Amniotic epithelial cell (primary cell): ENCODE results near the gene PANK1.

Experiments used
- DNase-seq: peaks from one replicate; pipeline ENCODE4 v3.0.0-alpha.2; 2010; ENCODE audit warnings: low read depth

The PANK1 gene

GRCh38 chr10:89644967-89645741 lies at the start of gene PANK1:
TSS of gene PANK1 (minus strand) at chr10:89645242. CDS start at chr10:89644891, 351 bp downstream.
- peak; percentile 73 for DNase-seq

- DNase-seq, result no peak
These were observed 48.1 kb upstream of the PANK1 start for GRCh38 chr10:89693176-89693575.

GRCh38 chr10:89692416-89692815 lies 47.4 kb upstream of the PANK1 start:
- DNase-seq, result no peak

GRCh38 chr10:89690027-89690426 lies 45.0 kb upstream of the PANK1 start:
- no peak for DNase-seq

DNA sequence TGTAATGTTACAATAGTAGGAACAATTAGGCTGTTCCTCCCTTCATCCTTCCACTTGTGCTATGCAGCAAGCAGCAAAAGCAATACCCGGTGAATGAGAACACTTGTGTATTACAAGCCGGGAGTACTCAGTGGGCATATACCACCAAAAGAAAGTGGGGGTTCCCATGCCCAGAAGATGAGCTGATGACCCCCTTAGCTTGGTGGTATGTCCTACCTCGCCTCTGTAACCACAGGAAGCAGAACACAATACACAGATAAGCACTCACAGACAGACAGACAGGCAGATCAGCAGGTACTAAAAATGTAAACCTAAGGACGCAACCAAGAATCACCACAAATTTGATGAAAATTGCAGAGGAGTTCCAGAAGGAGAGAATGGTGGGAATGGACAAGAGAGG lies 40.9 kb upstream of the PANK1 start:
- no peak for DNase-seq

- DNase-seq, result peak; percentile 53
These were observed 39.6 kb upstream of the PANK1 start for GRCh38 chr10:89684604-89685003.

GRCh38 chr10:89683883-89684282 lies 38.8 kb upstream of the PANK1 start:
- peak; percentile 43 for DNase-seq

GRCh38 chr10:89679986-89680385 lies 34.9 kb upstream of the PANK1 start:
- DNase-seq, result no peak

DNA sequence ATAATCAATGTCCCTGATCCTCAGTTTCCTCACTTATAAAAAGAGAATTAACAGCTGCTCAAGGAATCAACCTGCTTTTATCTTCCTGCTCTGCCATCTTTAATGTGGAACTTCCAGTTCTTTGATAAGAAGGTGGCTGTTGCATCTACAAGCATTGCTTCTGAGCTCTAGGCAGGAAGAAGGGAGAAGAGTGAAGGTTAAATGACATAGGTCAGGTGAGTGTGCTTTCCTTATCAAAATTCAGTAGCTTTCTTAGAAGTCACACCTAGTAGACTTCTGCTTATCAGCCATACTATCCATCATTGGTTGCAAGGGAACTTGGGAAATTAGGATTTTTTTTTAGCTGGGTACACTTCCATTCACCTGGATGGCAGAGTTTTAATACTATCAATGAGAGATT lies 32.3 kb upstream of the PANK1 start:
- no peak for DNase-seq

- no peak for DNase-seq
These were observed 25.9 kb upstream of the PANK1 start for GRCh38 chr10:89670926-89671325.

DNA sequence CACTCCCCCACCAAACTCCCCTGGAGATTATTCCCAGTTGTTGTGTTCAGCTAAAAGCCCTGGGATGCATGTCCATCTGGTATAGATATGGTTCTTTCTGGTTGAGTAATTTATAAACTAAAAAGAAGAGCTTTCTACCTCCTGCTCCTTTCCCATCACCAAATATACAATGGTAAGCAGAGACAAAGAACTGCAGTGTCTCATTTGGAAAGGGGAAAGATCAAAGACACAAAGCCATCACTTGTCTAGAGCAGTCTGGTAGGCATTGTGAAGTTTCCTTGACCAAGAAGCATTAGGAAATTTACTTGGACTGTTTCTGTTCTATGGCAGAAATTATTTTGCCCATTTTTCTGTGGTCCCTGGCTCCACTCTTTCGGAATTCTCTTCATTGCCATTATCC lies 24.9 kb upstream of the PANK1 start:
- DNase-seq, result no peak

- DNase-seq, result no peak
These were observed 23.5 kb upstream of the PANK1 start for GRCh38 chr10:89668386-89669071.

- DNase-seq, result no peak
These were observed 21.1 kb upstream of the PANK1 start for GRCh38 chr10:89666138-89666537.

DNA sequence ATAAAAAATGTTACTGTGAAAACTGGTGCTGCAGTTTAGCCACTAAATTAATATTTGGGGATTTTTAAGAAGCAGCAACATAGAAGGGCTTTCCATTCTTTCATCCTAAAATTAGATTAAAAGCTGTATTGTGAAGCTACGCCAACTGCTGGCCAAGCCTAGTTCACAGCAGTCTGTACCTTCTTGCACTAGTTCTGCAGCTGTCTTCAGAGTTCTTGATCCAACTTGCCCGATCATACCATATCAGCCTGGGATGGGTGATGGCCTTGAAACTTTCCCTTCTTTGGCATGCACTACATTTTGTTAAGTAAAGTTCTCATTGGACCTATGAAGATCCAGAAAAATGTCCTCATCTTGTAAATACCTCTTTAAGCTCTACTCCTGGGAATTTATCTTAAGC lies 20.3 kb upstream of the PANK1 start:
- DNase-seq, result no peak

DNA sequence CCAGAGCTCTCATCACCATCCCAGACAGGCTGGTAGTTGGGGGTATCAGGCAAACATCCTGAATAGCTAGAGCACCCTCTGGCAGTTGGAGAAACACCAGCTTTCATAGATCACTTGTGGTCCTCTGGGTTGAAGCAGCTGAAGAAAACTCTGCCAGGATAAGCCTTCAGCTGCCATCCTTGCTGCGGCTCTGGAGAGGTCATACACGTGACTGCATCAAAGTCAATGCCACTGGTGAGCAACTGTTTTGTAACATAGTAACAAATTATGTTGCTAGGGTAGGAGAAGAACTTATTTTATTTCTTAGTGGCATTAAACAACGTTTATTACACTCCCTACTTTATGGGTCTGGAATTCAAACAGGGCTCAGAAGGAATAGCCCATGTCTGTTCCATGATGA lies 19.2 kb upstream of the PANK1 start:
- DNase-seq, result no peak

DNA sequence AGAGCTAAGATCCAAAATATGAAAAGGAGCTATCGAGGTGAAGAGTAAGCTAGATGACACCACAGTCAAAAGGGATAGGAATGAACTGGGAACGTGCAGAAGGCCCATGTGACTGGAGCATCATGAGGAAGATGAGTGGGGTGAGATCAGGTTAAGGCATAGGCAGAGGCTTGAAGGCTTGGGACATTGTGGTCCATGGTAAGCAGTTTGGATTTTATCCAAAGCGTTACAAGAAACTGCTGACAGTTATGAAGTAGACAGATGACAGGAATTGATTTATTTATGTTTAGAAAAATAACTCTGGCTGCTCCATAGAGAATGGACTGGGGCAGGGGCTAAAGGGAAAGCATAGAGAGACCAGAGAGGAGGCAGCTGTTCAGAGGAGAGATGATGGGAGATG lies 18.1 kb upstream of the PANK1 start:
- DNase-seq, result no peak

DNA sequence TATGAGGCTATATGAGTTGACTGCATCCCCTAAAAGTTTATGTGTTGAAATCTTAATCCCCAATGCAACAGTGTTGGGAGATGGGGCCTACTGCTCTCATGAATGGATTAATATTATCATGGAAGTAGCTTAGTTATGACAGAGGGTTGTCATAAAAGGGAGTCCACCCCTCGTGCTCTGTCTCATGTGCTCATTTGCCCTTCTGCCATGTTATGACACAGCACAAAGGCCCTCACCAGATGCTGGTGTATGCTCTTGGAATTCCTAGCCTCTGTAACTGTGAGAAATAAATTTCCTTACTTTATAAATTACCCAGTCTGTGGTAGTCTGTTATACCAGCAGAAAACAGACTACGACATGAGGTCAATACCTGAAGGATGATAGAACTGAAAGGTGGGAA lies 17.6 kb upstream of the PANK1 start:
- peak; percentile 20 for DNase-seq

DNA sequence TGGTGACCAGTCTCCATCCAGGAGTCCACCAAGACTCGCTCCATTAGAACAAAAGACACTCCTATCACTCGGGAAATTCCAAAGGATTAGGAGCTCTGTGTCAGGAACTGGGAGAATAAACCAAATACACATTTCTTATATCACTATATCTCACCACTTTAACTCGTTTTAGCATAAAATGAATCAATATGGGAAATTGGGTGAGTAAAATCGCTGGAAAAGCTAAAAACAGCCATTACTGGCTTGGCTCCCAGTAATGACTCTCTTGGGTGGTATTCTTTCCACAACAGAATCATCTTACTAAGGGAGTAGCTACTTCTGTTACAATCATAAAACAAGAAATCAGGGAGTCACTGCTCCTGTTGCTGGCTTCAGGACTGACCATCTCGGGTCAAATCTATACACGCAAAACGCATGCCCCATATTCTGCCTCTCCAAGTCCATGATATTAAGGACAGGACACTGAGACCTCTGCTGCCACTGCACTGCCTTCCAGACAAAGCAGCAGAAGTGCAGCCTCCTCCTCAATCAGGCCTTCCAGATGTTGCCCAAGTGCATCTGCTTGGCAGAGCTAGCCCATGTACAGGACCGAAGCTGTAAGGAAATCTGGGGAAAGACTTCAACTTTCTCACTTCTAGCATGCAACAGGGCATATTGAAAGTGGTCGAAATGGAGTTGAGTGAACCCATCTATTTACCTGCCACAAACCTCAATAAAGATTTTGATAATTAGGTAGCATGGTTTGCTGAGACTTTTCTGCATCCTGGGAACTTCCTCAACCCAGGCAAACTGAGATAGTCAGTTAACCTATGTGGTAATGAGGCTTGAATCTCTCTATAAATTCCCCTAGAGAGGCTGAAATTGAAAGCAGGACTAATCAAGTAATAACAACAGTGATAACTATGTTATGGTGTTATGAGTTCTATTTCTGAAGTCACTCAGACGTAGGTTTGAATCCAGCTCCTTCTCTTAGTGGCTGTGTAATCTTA lies 14.4 kb upstream of the PANK1 start:
- DNase-seq, result peak; percentile 34

- peak; percentile 31 for DNase-seq
These were observed 12.3 kb upstream of the PANK1 start for GRCh38 chr10:89657302-89657701.

DNA sequence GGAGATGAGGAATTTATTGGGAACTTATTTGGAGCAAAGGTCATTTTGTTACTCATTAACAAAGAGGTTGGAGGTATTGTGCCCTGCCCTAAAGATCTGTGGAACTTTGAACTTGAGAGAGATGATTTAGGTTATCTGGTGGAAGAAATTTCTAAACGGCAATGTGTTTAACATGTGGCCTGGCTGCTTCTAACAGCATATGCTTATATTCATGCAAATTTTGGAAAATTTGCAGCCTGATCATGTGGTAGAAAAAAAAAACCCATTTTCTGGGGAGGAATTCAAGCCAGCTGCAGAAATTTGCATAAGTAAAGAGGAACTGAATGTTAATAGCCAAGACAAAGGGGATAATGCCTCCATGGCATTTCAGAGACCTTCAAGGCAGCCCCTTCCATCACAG lies 10.7 kb upstream of the PANK1 start:
- no peak for DNase-seq

DNA sequence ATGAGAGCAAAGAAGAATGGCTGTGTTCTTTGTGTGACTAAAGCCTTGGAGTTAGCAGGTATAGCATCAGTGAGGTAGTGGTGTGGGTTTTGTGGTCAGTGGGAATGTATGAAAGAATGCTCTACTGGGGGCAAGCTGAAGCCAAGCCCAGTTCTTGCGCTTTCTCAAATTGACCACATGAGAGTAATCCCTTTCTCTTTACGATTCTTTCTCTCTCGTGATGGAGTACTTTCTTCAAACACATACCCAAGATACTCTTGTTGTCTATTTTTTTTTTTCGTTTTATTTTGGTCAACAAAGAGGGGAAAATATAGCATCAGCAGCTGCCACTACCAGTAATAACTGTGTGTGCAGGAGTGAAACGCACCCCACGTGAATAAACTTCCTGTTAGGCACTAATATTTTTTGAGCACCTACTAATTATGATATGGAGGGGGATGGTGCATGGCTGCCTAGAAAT lies 8.4 kb upstream of the PANK1 start:
- peak; percentile 88 for DNase-seq

GRCh38 chr10:89652806-89653370 lies 7.8 kb upstream of the PANK1 start:
- peak; percentile 32 for DNase-seq
